ENCODE data around the gene DTX2.
"Not testable (repeated sequence)": the region's sequence is repeated elsewhere in the genome, so short reads cannot be mapped to it uniquely, and the experiment has no call there.

GRCh38 chr7:76486618-76487017 lies 25.1 kb downstream of the DTX2 start:
- not testable (repeated sequence) for TF ChIP-seq CTCF (IDR thresholded peaks at IDR 0.05; ENCODE audit: low read depth, low read length); POLR2A (IDR thresholded peaks at IDR 0.05; ENCODE audit: extremely low read depth, insufficient read length)
